SIG-M5 (cell line): ENCODE data around the gene COL5A1.
"Not testable (repeated sequence)": the region's sequence is repeated elsewhere in the genome, so short reads cannot be mapped to it uniquely, and the experiment has no call there.

Experiments
- DNase-seq: peaks from one replicate; lab custom pipeline; 2025; lab: John Stamatoyannopoulos, UW

COL5A1 gene

GRCh38 chr9:134657666-134658377 is 16.2 kb downstream of the COL5A1 start:
- DNase-seq: no peak

- DNase-seq: no peak
These were observed 16.9 kb downstream of the COL5A1 start for GRCh38 chr9:134658378-134658955.

GRCh38 chr9:134659688-134660131 is 18.1 kb downstream of the COL5A1 start:
- no peak for DNase-seq

GRCh38 chr9:134660407-134660806 is 18.8 kb downstream of the COL5A1 start:
- DNase-seq: no peak

- DNase-seq: no peak
These were observed 19.7 kb downstream of the COL5A1 start for GRCh38 chr9:134661299-134661698.

GRCh38 chr9:134661791-134662142 is 20.2 kb downstream of the COL5A1 start:
- no peak for DNase-seq

- DNase-seq: no peak
These were observed 20.7 kb downstream of the COL5A1 start for GRCh38 chr9:134662143-134662876.

GRCh38 chr9:134663084-134663483 is 21.5 kb downstream of the COL5A1 start:
- no peak for DNase-seq

GRCh38 chr9:134663753-134664415 is 22.3 kb downstream of the COL5A1 start:
- DNase-seq: no peak

- DNase-seq: no peak
These were observed 22.8 kb downstream of the COL5A1 start for GRCh38 chr9:134664446-134664845.

- no peak for DNase-seq
These were observed 24.6 kb downstream of the COL5A1 start for GRCh38 chr9:134666208-134666607.

- DNase-seq: no peak
These were observed 25.2 kb downstream of the COL5A1 start for GRCh38 chr9:134666831-134667230.

- DNase-seq: not testable (repeated sequence)
These were observed 27.4 kb downstream of the COL5A1 start for GRCh38 chr9:134668977-134669376.

- no peak for DNase-seq
These were observed 27.9 kb downstream of the COL5A1 start for GRCh38 chr9:134669399-134669955.

- DNase-seq: no peak
These were observed 28.5 kb downstream of the COL5A1 start for GRCh38 chr9:134670042-134670525.

GRCh38 chr9:134670851-134671281 is 29.3 kb downstream of the COL5A1 start:
- no peak for DNase-seq

GRCh38 chr9:134671341-134672113 is 29.9 kb downstream of the COL5A1 start:
- no peak for DNase-seq

GRCh38 chr9:134676361-134676760 is 34.8 kb downstream of the COL5A1 start:
- DNase-seq: no peak

- no peak for DNase-seq
These were observed 35.3 kb downstream of the COL5A1 start for GRCh38 chr9:134676886-134677285.

- no peak for DNase-seq
These were observed 36.1 kb downstream of the COL5A1 start for GRCh38 chr9:134677743-134678142.

GRCh38 chr9:134678206-134678605 is 36.6 kb downstream of the COL5A1 start:
- no peak for DNase-seq
